ENCODE data around the gene ELOVL5.
"Not testable (repeated sequence)": the region's sequence is repeated elsewhere in the genome, so short reads cannot be mapped to it uniquely, and the experiment has no call there.

Gene ELOVL5

GRCh38 chr6:53348371-53349208, at the start of gene ELOVL5:
TSS of gene ELOVL5 (minus strand) at chr6:53348950. CDS start at chr6:53295699, 53,251 bp downstream.
- peak; percentile 97 for DNase-seq (ENCODE audit: low read depth)

GRCh38 chr6:53397283-53397682, 48.5 kb upstream of the ELOVL5 start:
- no peak for DNase-seq (ENCODE audit: low read depth)

- no peak for DNase-seq (ENCODE audit: low read depth)
Observed at GRCh38 chr6:53395986-53396385, 47.2 kb upstream of the ELOVL5 start.

GRCh38 chr6:53394704-53395103, 46.0 kb upstream of the ELOVL5 start:
- no peak for DNase-seq (ENCODE audit: low read depth)

GRCh38 chr6:53391170-53391569, 42.4 kb upstream of the ELOVL5 start:
- DNase-seq (ENCODE audit: low read depth) = no peak

- no peak for DNase-seq (ENCODE audit: low read depth)
Observed at GRCh38 chr6:53390010-53390409, 41.3 kb upstream of the ELOVL5 start.

GRCh38 chr6:53388615-53389014, 39.9 kb upstream of the ELOVL5 start:
- DNase-seq (ENCODE audit: low read depth) = not testable (repeated sequence)

GRCh38 chr6:53382421-53382820, 33.7 kb upstream of the ELOVL5 start:
- DNase-seq (ENCODE audit: low read depth) = no peak

GRCh38 chr6:53378208-53378607, 29.5 kb upstream of the ELOVL5 start:
- no peak for DNase-seq (ENCODE audit: low read depth)

- DNase-seq (ENCODE audit: low read depth) = no peak
Observed at GRCh38 chr6:53377793-53378192, 29.0 kb upstream of the ELOVL5 start.

GRCh38 chr6:53377289-53377688, 28.5 kb upstream of the ELOVL5 start:
- DNase-seq (ENCODE audit: low read depth) = no peak

GRCh38 chr6:53376661-53377226, 28.0 kb upstream of the ELOVL5 start:
- no peak for DNase-seq (ENCODE audit: low read depth)

- DNase-seq (ENCODE audit: low read depth) = no peak
Observed at GRCh38 chr6:53375847-53376246, 27.1 kb upstream of the ELOVL5 start.

GRCh38 chr6:53373638-53374037, 24.9 kb upstream of the ELOVL5 start:
- no peak for DNase-seq (ENCODE audit: low read depth)

GRCh38 chr6:53369876-53370515, 21.2 kb upstream of the ELOVL5 start:
- DNase-seq (ENCODE audit: low read depth) = no peak

- DNase-seq (ENCODE audit: low read depth) = no peak
Observed at GRCh38 chr6:53369051-53369450, 20.3 kb upstream of the ELOVL5 start.

GRCh38 chr6:53366128-53366641, 17.4 kb upstream of the ELOVL5 start:
- DNase-seq (ENCODE audit: low read depth) = no peak

- DNase-seq (ENCODE audit: low read depth) = no peak
Observed at GRCh38 chr6:53363341-53364079, 14.8 kb upstream of the ELOVL5 start.

- no peak for DNase-seq (ENCODE audit: low read depth)
Observed at GRCh38 chr6:53361549-53362031, 12.8 kb upstream of the ELOVL5 start.

GRCh38 chr6:53360093-53360912, 11.6 kb upstream of the ELOVL5 start:
- DNase-seq (ENCODE audit: low read depth) = no peak

- no peak for DNase-seq (ENCODE audit: low read depth)
Observed at GRCh38 chr6:53359843-53360092, 11.0 kb upstream of the ELOVL5 start.
